Measurements from ENCODE around the gene BTNL2.
A peak's percentile ranks its signal among the peaks of the same experiment; 100 is the strongest.

BTNL2 gene

GRCh38 chr6:32415521-32416019 lies 8.6 kb upstream of the BTNL2 start:
- DNase-seq (ENCODE audit: low read depth): peak; percentile 70

GRCh38 chr6:32413427-32414047 lies 6.6 kb upstream of the BTNL2 start:
- DNase-seq (ENCODE audit: low read depth): peak; percentile 85

GRCh38 chr6:32411566-32412327 lies 4.8 kb upstream of the BTNL2 start:
- DNase-seq (ENCODE audit: low read depth): no peak

GRCh38 chr6:32410906-32411305 lies 3.9 kb upstream of the BTNL2 start:
- no peak for DNase-seq (ENCODE audit: low read depth)

GRCh38 chr6:32406197-32406596 lies 784 bp downstream of the BTNL2 start:
- DNase-seq (ENCODE audit: low read depth): no peak

GRCh38 chr6:32405656-32406055 lies 1.3 kb downstream of the BTNL2 start:
- no peak for DNase-seq (ENCODE audit: low read depth)

GRCh38 chr6:32402812-32403211 lies 4.2 kb downstream of the BTNL2 start:
- no peak for DNase-seq (ENCODE audit: low read depth)

GRCh38 chr6:32401284-32401963 lies 5.6 kb downstream of the BTNL2 start:
- no peak for DNase-seq (ENCODE audit: low read depth)

GRCh38 chr6:32397252-32397920 lies 9.6 kb downstream of the BTNL2 start:
- no peak for DNase-seq (ENCODE audit: low read depth)

GRCh38 chr6:32396028-32396427 lies 11.0 kb downstream of the BTNL2 start:
- no peak for DNase-seq (ENCODE audit: low read depth)

- DNase-seq (ENCODE audit: low read depth): no peak
Measured at GRCh38 chr6:32393665-32394420, 13.1 kb downstream of the BTNL2 start.

- DNase-seq (ENCODE audit: low read depth): no peak
Measured at GRCh38 chr6:32391505-32391904, 15.5 kb downstream of the BTNL2 start.

GRCh38 chr6:32387589-32388340 lies 19.2 kb downstream of the BTNL2 start:
- no peak for DNase-seq (ENCODE audit: low read depth)

- no peak for DNase-seq (ENCODE audit: low read depth)
Measured at GRCh38 chr6:32386040-32386439, 20.9 kb downstream of the BTNL2 start.

GRCh38 chr6:32382757-32383420 lies 24.1 kb downstream of the BTNL2 start:
- no peak for DNase-seq (ENCODE audit: low read depth)

- DNase-seq (ENCODE audit: low read depth): no peak
Measured at GRCh38 chr6:32379545-32379944, 27.4 kb downstream of the BTNL2 start.

- no peak for DNase-seq (ENCODE audit: low read depth)
Measured at GRCh38 chr6:32375739-32376529, 31.0 kb downstream of the BTNL2 start.

GRCh38 chr6:32371803-32372202 lies 35.2 kb downstream of the BTNL2 start, which contains the start of gene TSBP1:
TSBP1 (minus strand) TSS chr6:32371903; CDS start chr6:32371706, 197 bp downstream.
- no peak for DNase-seq (ENCODE audit: low read depth)

- no peak for DNase-seq (ENCODE audit: low read depth)
Measured at GRCh38 chr6:32371229-32371628, 35.8 kb downstream of the BTNL2 start.

Data from activated T-cell treated with anti-CD3 and anti-CD28 coated beads for 1 hour (primary cell).